ENCODE results near the gene HJV.
"Not testable (repeated sequence)": the region's sequence is repeated elsewhere in the genome, so short reads cannot be mapped to it uniquely, and the experiment has no call there.

HJV gene

GRCh38 chr1:146036965-146037646 lies 15.6 kb upstream of the HJV start:
- Histone ChIP-seq H3K4me3 (ENCODE audit: low read depth in 1 of 2, low read length in 2 of 2) (peak overlapping the region; percentile 78 to 79), H3K9me3 (ENCODE audit: control insufficient read depth in 1 of 2, low read length in 2 of 2) (no peaks in the 10 kb centered on the region), H3K36me3 (ENCODE audit: control insufficient read depth in 1 of 2, insufficient read depth in 2 of 2, low read length in 2 of 2) (no peaks in the 10 kb centered on the region), H3K9ac (ENCODE audit: low read depth in 1 of 2, low read length in 2 of 2) (peak overlapping the region; percentile 44 to 59), H3K4me1 (ENCODE audit: control insufficient read depth in 1 of 2, insufficient read depth in 2 of 2, low read length in 2 of 2) (peaks cover 9 to 20% of the 10 kb centered on the region in 2 donors), H3K27ac (ENCODE audit: low read depth, low read length) (peak overlapping the region; percentile 63), H3K27me3 (ENCODE audit: control insufficient read depth in 1 of 2, insufficient read depth in 2 of 2, low read length in 2 of 2) (no peaks in the 10 kb centered on the region)

- Histone ChIP-seq H3K9ac (ENCODE audit: low read depth in 1 of 2, low read length in 2 of 2) (no peak overlapping the region), H3K4me1 (ENCODE audit: control insufficient read depth in 1 of 2, insufficient read depth in 2 of 2, low read length in 2 of 2) (peaks cover 9 to 20% of the 10 kb centered on the region in 2 donors), H3K9me3 (ENCODE audit: control insufficient read depth in 1 of 2, low read length in 2 of 2) (no peaks in the 10 kb centered on the region), H3K27me3 (ENCODE audit: control insufficient read depth in 1 of 2, insufficient read depth in 2 of 2, low read length in 2 of 2) (no peaks in the 10 kb centered on the region), H3K36me3 (ENCODE audit: control insufficient read depth in 1 of 2, insufficient read depth in 2 of 2, low read length in 2 of 2) (no peaks in the 10 kb centered on the region), H3K4me3 (ENCODE audit: low read depth in 1 of 2, low read length in 2 of 2) (peak overlapping the region; percentile 42 to 79), H3K27ac (ENCODE audit: low read depth, low read length) (no peak overlapping the region)
Measured at GRCh38 chr1:146036241-146036964, 14.9 kb upstream of the HJV start.

DNA sequence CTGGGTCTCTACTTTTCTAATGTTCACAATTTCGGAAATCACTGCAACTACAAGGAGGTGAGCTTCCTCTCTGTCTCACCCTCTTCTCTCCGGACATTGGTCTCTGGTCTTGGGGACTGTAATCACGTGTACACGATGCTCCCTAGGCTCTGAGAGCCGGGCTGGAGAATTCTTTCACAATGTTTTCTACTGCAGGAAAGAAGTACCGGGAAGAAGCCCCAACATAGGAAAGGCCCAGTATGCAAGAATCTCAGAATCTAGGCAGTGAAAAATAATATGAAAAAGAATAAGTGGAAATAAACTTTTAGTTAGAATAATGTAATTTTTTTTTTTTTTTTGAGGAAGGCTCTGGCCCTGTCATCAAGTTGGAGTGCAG lies 13.5 kb upstream of the HJV start:
- no peaks in the 10 kb centered on the region for H3K9me3 ChIP-seq (ENCODE audit: control insufficient read depth in 1 of 2, low read length in 2 of 2)
- H3K9ac ChIP-seq (ENCODE audit: low read depth in 1 of 2, low read length in 2 of 2) = no peak overlapping the region
- no peaks in the 10 kb centered on the region for H3K27me3 ChIP-seq (ENCODE audit: control insufficient read depth in 1 of 2, insufficient read depth in 2 of 2, low read length in 2 of 2)
- peak overlapping the region in 1 of 2 donors; percentile 56 for H3K4me3 ChIP-seq (ENCODE audit: low read depth in 1 of 2, low read length in 2 of 2)
- no peaks in the 10 kb centered on the region for H3K36me3 ChIP-seq (ENCODE audit: control insufficient read depth in 1 of 2, insufficient read depth in 2 of 2, low read length in 2 of 2)
- peaks cover 9 to 20% of the 10 kb centered on the region in 2 donors for H3K4me1 ChIP-seq (ENCODE audit: control insufficient read depth in 1 of 2, insufficient read depth in 2 of 2, low read length in 2 of 2)
- no peak overlapping the region for H3K27ac ChIP-seq (ENCODE audit: low read depth, low read length)

DNA sequence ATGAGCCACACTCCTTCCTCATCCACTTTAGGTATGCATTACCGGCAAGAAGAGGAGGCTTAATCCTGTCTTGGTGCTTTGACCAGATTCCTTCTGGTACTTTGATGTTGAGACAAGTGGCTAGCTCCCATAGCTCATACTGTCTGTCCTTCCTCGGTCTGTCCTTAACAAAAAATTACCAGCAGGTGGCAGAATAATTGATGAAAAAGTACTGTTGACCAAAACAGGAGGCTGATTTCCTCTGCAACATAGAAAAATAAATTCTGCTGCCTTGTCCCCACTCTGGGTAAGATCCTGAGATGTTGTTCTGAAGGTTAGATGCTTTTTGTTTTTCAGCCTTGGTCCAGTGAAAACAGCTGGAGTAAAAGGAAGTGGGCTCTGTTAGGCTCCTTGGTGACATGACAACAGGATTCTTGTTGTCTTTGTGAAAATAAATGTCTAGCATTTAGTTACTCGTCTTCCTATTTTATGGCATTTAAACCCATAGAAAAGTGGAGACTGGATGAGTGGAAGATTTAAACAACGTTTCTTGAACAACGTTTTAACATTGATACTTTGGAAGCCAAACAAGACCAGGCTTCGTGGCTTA lies 11.2 kb upstream of the HJV start:
- no peaks in the 10 kb centered on the region for H3K36me3 ChIP-seq (ENCODE audit: control insufficient read depth in 1 of 2, insufficient read depth in 2 of 2, low read length in 2 of 2)
- H3K4me3 ChIP-seq (ENCODE audit: low read depth in 1 of 2, low read length in 2 of 2) = no peak overlapping the region
- H3K9me3 ChIP-seq (ENCODE audit: control insufficient read depth in 1 of 2, low read length in 2 of 2) = no peaks in the 10 kb centered on the region
- H3K27ac ChIP-seq (ENCODE audit: low read depth, low read length) = no peak overlapping the region
- no peak overlapping the region for H3K9ac ChIP-seq (ENCODE audit: low read depth in 1 of 2, low read length in 2 of 2)
- no peaks in the 10 kb centered on the region for H3K27me3 ChIP-seq (ENCODE audit: control insufficient read depth in 1 of 2, insufficient read depth in 2 of 2, low read length in 2 of 2)
- H3K4me1 ChIP-seq (ENCODE audit: control insufficient read depth in 1 of 2, insufficient read depth in 2 of 2, low read length in 2 of 2) = peaks cover 9 to 11% of the 10 kb centered on the region in 2 donors

GRCh38 chr1:146031476-146031875 lies 9.9 kb upstream of the HJV start:
- Histone ChIP-seq H3K27ac (ENCODE audit: low read depth, low read length) (no peak overlapping the region), H3K36me3 (ENCODE audit: control insufficient read depth in 1 of 2, insufficient read depth in 2 of 2, low read length in 2 of 2) (no peaks in the 10 kb centered on the region), H3K4me1 (ENCODE audit: control insufficient read depth in 1 of 2, insufficient read depth in 2 of 2, low read length in 2 of 2) (peaks cover 7 to 8% of the 10 kb centered on the region in 2 donors), H3K27me3 (ENCODE audit: control insufficient read depth in 1 of 2, insufficient read depth in 2 of 2, low read length in 2 of 2) (no peaks in the 10 kb centered on the region), H3K9me3 (ENCODE audit: control insufficient read depth in 1 of 2, low read length in 2 of 2) (no peaks in the 10 kb centered on the region), H3K4me3 (ENCODE audit: low read depth in 1 of 2, low read length in 2 of 2) (no peak overlapping the region), H3K9ac (ENCODE audit: low read depth in 1 of 2, low read length in 2 of 2) (no peak overlapping the region)

DNA sequence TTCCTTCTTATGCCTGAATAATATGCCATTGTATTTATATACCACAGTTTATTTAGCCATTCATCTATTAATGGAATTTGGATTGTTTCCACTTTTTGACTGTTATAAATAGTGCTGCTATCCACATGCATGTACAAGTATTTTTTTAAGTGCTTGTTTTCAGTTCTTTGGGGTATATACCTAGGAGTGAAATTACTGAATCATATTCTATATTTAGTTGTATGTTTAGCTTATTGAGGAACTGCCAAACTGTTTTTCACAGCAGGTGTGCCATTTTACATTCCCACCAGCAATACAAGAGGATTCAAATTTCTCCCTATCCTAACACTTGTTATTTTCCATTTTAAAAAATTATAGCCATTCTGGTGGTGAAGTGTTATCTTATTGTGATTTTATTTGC lies 7.6 kb upstream of the HJV start:
- no peaks in the 10 kb centered on the region for H3K4me1 ChIP-seq (ENCODE audit: control insufficient read depth in 1 of 2, insufficient read depth in 2 of 2, low read length in 2 of 2)
- H3K9ac ChIP-seq (ENCODE audit: low read depth in 1 of 2, low read length in 2 of 2) = no peak overlapping the region
- no peaks in the 10 kb centered on the region for H3K9me3 ChIP-seq (ENCODE audit: control insufficient read depth in 1 of 2, low read length in 2 of 2)
- no peaks in the 10 kb centered on the region for H3K36me3 ChIP-seq (ENCODE audit: control insufficient read depth in 1 of 2, insufficient read depth in 2 of 2, low read length in 2 of 2)
- no peak overlapping the region for H3K27ac ChIP-seq (ENCODE audit: low read depth, low read length)
- no peaks in the 10 kb centered on the region for H3K27me3 ChIP-seq (ENCODE audit: control insufficient read depth in 1 of 2, insufficient read depth in 2 of 2, low read length in 2 of 2)
- H3K4me3 ChIP-seq (ENCODE audit: low read depth in 1 of 2, low read length in 2 of 2) = no peak overlapping the region

GRCh38 chr1:146026650-146027049 lies 5.1 kb upstream of the HJV start:
- not testable (repeated sequence) for H3K9me3 ChIP-seq (ENCODE audit: control insufficient read depth in 1 of 2, low read length in 2 of 2); H3K4me1 ChIP-seq (ENCODE audit: control insufficient read depth in 1 of 2, insufficient read depth in 2 of 2, low read length in 2 of 2); H3K9ac ChIP-seq (ENCODE audit: low read depth in 1 of 2, low read length in 2 of 2); H3K27me3 ChIP-seq (ENCODE audit: control insufficient read depth in 1 of 2, insufficient read depth in 2 of 2, low read length in 2 of 2); H3K36me3 ChIP-seq (ENCODE audit: control insufficient read depth in 1 of 2, insufficient read depth in 2 of 2, low read length in 2 of 2); H3K27ac ChIP-seq (ENCODE audit: low read depth, low read length); H3K4me3 ChIP-seq (ENCODE audit: low read depth in 1 of 2, low read length in 2 of 2)

GRCh38 chr1:146025787-146026495 lies 4.4 kb upstream of the HJV start:
- not testable (repeated sequence) for H3K27me3 ChIP-seq (ENCODE audit: control insufficient read depth in 1 of 2, insufficient read depth in 2 of 2, low read length in 2 of 2); H3K27ac ChIP-seq (ENCODE audit: low read depth, low read length); H3K4me3 ChIP-seq (ENCODE audit: low read depth in 1 of 2, low read length in 2 of 2); H3K36me3 ChIP-seq (ENCODE audit: control insufficient read depth in 1 of 2, insufficient read depth in 2 of 2, low read length in 2 of 2); H3K4me1 ChIP-seq (ENCODE audit: control insufficient read depth in 1 of 2, insufficient read depth in 2 of 2, low read length in 2 of 2); H3K9ac ChIP-seq (ENCODE audit: low read depth in 1 of 2, low read length in 2 of 2); H3K9me3 ChIP-seq (ENCODE audit: control insufficient read depth in 1 of 2, low read length in 2 of 2)

DNA sequence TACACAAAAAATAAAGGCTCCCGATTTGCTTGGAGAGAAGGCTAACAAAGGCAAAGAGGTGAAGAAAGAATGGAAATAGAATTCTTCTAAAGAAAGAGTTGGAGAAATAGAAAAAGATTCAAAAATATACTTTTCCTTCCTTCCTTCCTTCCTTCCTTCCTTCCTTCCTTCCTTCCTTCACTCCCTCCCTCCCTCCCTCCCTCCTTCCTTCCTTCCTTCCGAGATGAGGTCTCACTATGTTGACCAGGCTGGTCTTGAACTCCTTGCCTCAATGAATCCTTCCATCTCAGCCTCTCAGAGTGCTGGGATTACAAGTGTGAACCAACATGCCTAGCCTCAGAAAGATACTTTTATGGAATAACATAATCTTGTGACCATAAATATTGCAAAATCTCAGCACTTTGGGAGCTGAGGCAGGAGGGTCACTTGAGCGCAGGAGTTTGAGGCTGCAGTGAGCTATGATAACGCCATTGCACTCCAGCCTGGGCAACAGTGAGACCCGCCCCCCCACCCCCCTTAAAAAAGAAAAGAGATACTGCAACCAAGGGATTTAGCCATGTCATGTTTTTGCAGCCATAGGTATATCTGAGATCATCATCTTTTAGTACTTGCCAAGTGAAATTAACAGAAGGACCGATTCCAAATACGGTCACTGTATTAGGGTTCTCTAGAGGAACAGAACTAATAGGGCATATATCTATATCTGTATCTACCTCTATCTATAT lies 1.0 kb upstream of the HJV start:
- H3K27ac ChIP-seq (ENCODE audit: low read depth, low read length) = no peak overlapping the region
- H3K9ac ChIP-seq (ENCODE audit: low read depth in 1 of 2, low read length in 2 of 2) = no peak overlapping the region
- H3K4me3 ChIP-seq (ENCODE audit: low read depth in 1 of 2, low read length in 2 of 2) = no peak overlapping the region
- H3K4me1 ChIP-seq (ENCODE audit: control insufficient read depth in 1 of 2, insufficient read depth in 2 of 2, low read length in 2 of 2) = peaks cover 0 to 4% of the 10 kb centered on the region in 2 donors
- no peaks in the 10 kb centered on the region for H3K36me3 ChIP-seq (ENCODE audit: control insufficient read depth in 1 of 2, insufficient read depth in 2 of 2, low read length in 2 of 2)
- no peaks in the 10 kb centered on the region for H3K9me3 ChIP-seq (ENCODE audit: control insufficient read depth in 1 of 2, low read length in 2 of 2)
- peaks cover 21 to 35% of the 10 kb centered on the region in 2 donors for H3K27me3 ChIP-seq (ENCODE audit: control insufficient read depth in 1 of 2, insufficient read depth in 2 of 2, low read length in 2 of 2)

Measured in duodenal mucosa (tissue), 2 donors.